Activated naive CD4-positive, alpha-beta T cell treated with anti-CD3 and anti-CD28 coated beads, Interleukin-2, amount 50 U/mL, for 24 hours (primary cell): ENCODE results near the gene PSENEN.
"Not testable (repeated sequence)": the region's sequence is repeated elsewhere in the genome, so short reads cannot be mapped to it uniquely, and the experiment has no call there.

Experiments
- H3K27ac Mint-ChIP-seq: one replicate; pipeline ENCODE4 v1.8.0; 2021; ENCODE audit warnings: mild to moderate bottlenecking, mixed read lengths
- H3K27me3 Mint-ChIP-seq: one replicate; pipeline ENCODE4 v1.8.0; 2021; ENCODE audit warnings: mixed read lengths
- H3K36me3 Mint-ChIP-seq: one replicate; pipeline ENCODE4 v1.8.0; 2021; ENCODE audit warnings: mixed read lengths
- H3K4me1 Mint-ChIP-seq: one replicate; pipeline ENCODE4 v1.8.0; 2021; ENCODE audit warnings: mixed read lengths
- H3K4me3 Mint-ChIP-seq: one replicate; pipeline ENCODE4 v1.8.0; 2021; ENCODE audit warnings: mild to moderate bottlenecking, mixed read lengths
- H3K9me3 Mint-ChIP-seq: one replicate; pipeline ENCODE4 v1.8.0; 2021; ENCODE audit warnings: mixed read lengths

PSENEN gene

DNA sequence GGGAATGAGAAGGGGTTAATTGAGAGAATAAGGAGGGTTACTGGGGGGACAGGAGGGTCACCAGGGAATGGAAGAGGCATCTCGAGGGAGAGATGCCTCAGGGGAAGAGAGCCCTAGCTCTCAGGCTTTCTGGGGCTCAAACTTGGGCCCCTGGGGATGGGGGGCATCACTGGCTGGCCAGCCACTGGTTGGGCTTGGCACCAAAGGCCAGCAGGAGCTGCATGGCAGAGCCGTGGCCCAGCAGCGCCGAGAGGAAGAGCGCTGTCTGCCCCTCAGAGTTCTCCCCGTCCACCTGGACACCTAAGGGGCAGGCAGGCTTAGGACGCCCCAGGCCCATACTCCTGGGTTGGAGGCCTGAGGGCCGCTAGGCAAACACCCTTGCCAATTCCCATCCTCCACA is 47.4 kb downstream of the PSENEN start:
- Mint-ChIP-seq H3K36me3 (no peaks in the 10 kb centered on the region), H3K9me3 (no peaks in the 10 kb centered on the region), H3K27ac (no peak overlapping the region), H3K4me1 (no peaks in the 10 kb centered on the region), H3K27me3 (peaks cover 10% of the 10 kb centered on the region), H3K4me3 (no peak overlapping the region)

DNA sequence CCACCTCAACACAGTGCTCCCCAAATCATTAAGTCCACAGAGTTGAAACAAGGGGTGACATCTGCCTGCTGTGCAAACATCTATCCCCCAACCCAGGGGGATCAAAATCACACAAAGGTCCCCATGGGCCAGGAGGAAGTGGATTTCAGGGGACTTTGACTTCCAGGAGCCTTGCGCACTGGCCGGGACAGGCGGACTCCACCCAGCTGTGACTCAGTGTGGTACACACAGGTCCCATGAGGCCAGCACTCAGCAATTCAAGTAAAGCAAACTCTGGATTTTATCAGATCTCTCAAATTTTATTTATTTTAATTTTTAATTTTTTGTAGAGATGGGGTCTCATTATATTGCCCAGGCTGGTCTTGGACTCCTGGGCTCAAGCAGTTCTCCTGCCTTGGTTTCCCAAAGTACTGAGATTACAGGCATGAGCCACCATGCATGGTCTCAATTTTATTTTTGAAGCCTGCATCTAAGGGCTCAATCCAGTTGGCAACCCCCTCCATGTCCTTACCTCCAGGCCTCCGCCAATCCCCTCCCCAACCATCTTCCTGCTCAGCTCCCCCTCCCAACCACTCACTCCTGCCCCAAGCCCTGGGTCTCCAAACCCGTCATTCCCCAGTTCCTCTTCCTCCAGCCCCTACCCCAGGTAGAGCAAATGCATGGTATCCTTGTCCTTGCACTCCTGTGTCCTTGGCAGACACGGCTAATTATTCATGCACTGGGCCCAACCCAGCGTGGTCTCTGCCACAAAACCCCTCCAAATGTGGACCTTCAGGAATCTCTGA is 48.1 kb downstream of the PSENEN start:
- Mint-ChIP-seq H3K36me3 (no peaks in the 10 kb centered on the region), H3K9me3 (no peaks in the 10 kb centered on the region)

DNA sequence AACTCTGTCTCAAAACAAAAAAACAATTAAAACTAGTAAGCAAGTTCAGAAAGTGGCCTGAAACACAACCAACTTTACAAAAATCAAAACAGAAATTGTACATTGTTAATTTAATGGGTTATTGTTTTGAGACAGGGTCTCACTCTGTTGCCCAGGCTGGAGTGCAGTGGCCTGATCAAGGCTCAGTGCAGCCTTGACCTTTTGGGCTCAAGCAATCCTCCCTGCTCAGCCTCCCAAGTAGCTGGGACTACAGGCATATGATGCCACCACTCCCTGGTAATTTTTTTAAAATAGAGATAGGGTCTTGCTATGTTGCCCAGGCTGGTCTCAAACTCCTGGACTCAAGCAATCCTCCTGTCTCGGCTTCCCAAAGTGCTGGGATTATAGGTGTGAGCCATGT is 50.1 kb downstream of the PSENEN start:
- H3K4me3 Mint-ChIP-seq, H3K27ac Mint-ChIP-seq, H3K4me1 Mint-ChIP-seq, H3K9me3 Mint-ChIP-seq, H3K36me3 Mint-ChIP-seq: not testable (repeated sequence)
- peaks cover 14% of the 10 kb centered on the region for H3K27me3 Mint-ChIP-seq

More for the DNA sequence above, 48.1 kb downstream of the PSENEN start:
- H3K27me3 Mint-ChIP-seq: peaks cover 12% of the 10 kb centered on the region
- no peak overlapping the region for H3K4me3 Mint-ChIP-seq
- H3K27ac Mint-ChIP-seq: no peak overlapping the region
- H3K4me1 Mint-ChIP-seq: no peaks in the 10 kb centered on the region
